K562 (cell line): ENCODE measurements around the gene BCL7C. TPM values are rescaled to one million over a fixed set of nuclear protein-coding genes. Genes with fewer than 3 reads are reported as not detected.

Experiments
- ATAC-seq: fragments of 200-7000 bp; cut with Tn5 transposase; 3 replicates; pipeline ENCODE4 v1.9.1; 2020; ENCODE audit warnings: moderate library complexity
- BruUV-seq: library from RNA; stranded (reverse); fragments of 400-500 nt; replicated peaks from 2 replicates; lab custom pipeline; 2021; lab: Mats Ljungman, UMichigan
- CTCF ChIA-PET: fragments of 300-600 bp; formaldehyde crosslinking; extraction: SDS; loops from one replicate; lab custom pipeline; 2021; ENCODE audit warnings: low intra/inter-chr PET ratio; lab: Yijun Ruan, JAX
- POLR2A ChIA-PET: fragments of 300-600, 350-650 bp; sonication (Branson Sonifier 250); formaldehyde crosslinking; extraction: SDS; loops from one replicate; lab custom pipeline; 2021; ENCODE audit warnings: antibody characterized with exemption, inconsistent platforms; lab: Yijun Ruan, JAX
- DNase-seq, 4 experiments: peaks; one replicate each; pipeline versions ENCODE4 v3.0.0 to v3.0.0-alpha.2; 2011 to 2018; ENCODE audit warnings: low spot score in 3 of 4, mixed read lengths in 3 of 4; ENCODE audit errors: extremely low read depth in 1 of 4
- FAIRE-seq: peaks from 2 replicates; lab custom pipeline; 2011; peaks lifted over from hg19 to GRCh38; lab: Jason Lieb, UNC
- H2AFZ ChIP-seq: 2 replicates; pipeline ENCODE4 v1.6.0; 2011; ENCODE audit warnings: low read depth, low read length, control low read depth, inconsistent platforms
- H3K27ac ChIP-seq: fragments of 200-600 bp; 3 replicates; pipeline ENCODE4 v1.8.0; 2011; ENCODE audit warnings: low read depth, mild to moderate bottlenecking, control low read depth, inconsistent platforms, low read length, moderate library complexity, mixed read lengths; ENCODE audit errors: extremely low read depth
- H3K27me3 ChIP-seq, 2 experiments: fragments of 300-600 bp in 1 of 2; 2 replicates in 1 of 2; 3 replicates in 1 of 2; pipeline versions ENCODE4 v1.6.0 to v1.8.0; 2011; ENCODE audit warnings: inconsistent platforms in 2 of 2, low read length in 2 of 2, mild to moderate bottlenecking in 1 of 2, mixed read lengths in 1 of 2, moderate library complexity in 1 of 2; ENCODE audit not compliant: control insufficient read depth in 2 of 2, insufficient read depth in 2 of 2
- H3K36me3 ChIP-seq: fragments of 300-600 bp; 3 replicates; pipeline ENCODE4 v1.8.0; 2011; ENCODE audit warnings: mild to moderate bottlenecking, low read length, inconsistent platforms; ENCODE audit not compliant: control insufficient read depth, insufficient read depth
- H3K4me1 ChIP-seq, 2 experiments: fragments of 200-600 bp in 1 of 2; replicated peaks in 1 of 2; 2 replicates in 1 of 2; 3 replicates in 1 of 2; pipeline versions ENCODE4 v1.5.1 to v1.8.0; 2011; ENCODE audit warnings: inconsistent platforms in 2 of 2, low read length in 2 of 2, mild to moderate bottlenecking in 1 of 2, mixed read lengths in 1 of 2, moderate library complexity in 1 of 2; ENCODE audit not compliant: control insufficient read depth in 2 of 2, insufficient read depth in 2 of 2
- H3K4me2 ChIP-seq: 2 replicates; pipeline ENCODE4 v1.6.1; 2011; ENCODE audit warnings: low read length, control low read depth, inconsistent platforms, mixed read lengths; ENCODE audit not compliant: insufficient read depth
- H3K4me3 ChIP-seq: fragments of 200-600 bp; sonication (generic), shearing (Covaris generic); 2 replicates; pipeline ENCODE4 v1.5.1; 2016; ENCODE audit warnings: control low read depth, inconsistent platforms
- H3K79me2 ChIP-seq: fragments of 200-600 bp; 3 replicates; pipeline ENCODE4 v1.8.0; 2011; ENCODE audit warnings: low read length, inconsistent platforms; ENCODE audit not compliant: control insufficient read depth, insufficient read depth
- H3K9ac ChIP-seq, 2 experiments: 2 replicates each; pipeline versions ENCODE4 v1.6.0 to v1.6.1; 2011; ENCODE audit warnings: low read depth in 2 of 2, low read length in 2 of 2, control low read depth in 1 of 2, inconsistent platforms in 1 of 2, mild to moderate bottlenecking in 1 of 2, mixed read lengths in 1 of 2; ENCODE audit not compliant: insufficient read depth in 1 of 2
- H3K9me1 ChIP-seq: one replicate; pipeline ENCODE4 v1.6.0; 2011; ENCODE audit warnings: inconsistent platforms, mild to moderate bottlenecking, low read length, moderate library complexity; ENCODE audit not compliant: control insufficient read depth, insufficient read depth
- H3K9me3 ChIP-seq: replicated peaks from 2 replicates; pipeline ENCODE4 v1.5.1; 2011; ENCODE audit warnings: low read depth, low read length, inconsistent platforms; ENCODE audit not compliant: control insufficient read depth, insufficient read depth
- H4K20me1 ChIP-seq: replicated peaks from 2 replicates; pipeline ENCODE4 v1.6.1; 2011; ENCODE audit warnings: low read length, inconsistent platforms, mixed read lengths; ENCODE audit not compliant: control insufficient read depth, insufficient read depth
- CBX1 ChIP-seq: sonication (generic); IDR thresholded peaks from 2 replicates; pipeline ENCODE4 v1.6.1; 2016; ENCODE audit warnings: antibody characterized with exemption, low read depth, mild to moderate bottlenecking
- CHD2 ChIP-seq: IDR thresholded peaks from 2 replicates; pipeline ENCODE4 v1.6.1; 2011; ENCODE audit warnings: low read depth, low read length
- DIDO1 ChIP-seq: fragments of 450-650 bp; IDR thresholded peaks from 2 replicates; pipeline ENCODE4 v1.6.1; 2016; ENCODE audit warnings: low read depth, missing biosample characterization, missing genetic modification characterization
- ETV5 ChIP-seq: sonication (generic); formaldehyde crosslinking; IDR thresholded peaks from 2 replicates; pipeline ENCODE4 v1.4.0; 2020; ENCODE audit warnings: low read depth, mild to moderate bottlenecking, missing genetic modification reagents
- HMBOX1 ChIP-seq: sonication (generic); IDR thresholded peaks from 2 replicates; pipeline ENCODE4 v1.6.1; 2016
- KAT7 ChIP-seq: sonication (generic); formaldehyde crosslinking; IDR thresholded peaks from 2 replicates; pipeline ENCODE4 v1.8.0; 2022; ENCODE audit warnings: missing genetic modification reagents, mild to moderate bottlenecking, borderline replicate concordance
- KDM1A ChIP-seq, 2 experiments: fragments of 450-650 bp; IDR thresholded peaks; 2 replicates each; pipeline ENCODE4 v1.6.1; 2016; ENCODE audit warnings: mild to moderate bottlenecking in 2 of 2
- KLF16 ChIP-seq: IDR thresholded peaks from 2 replicates; pipeline ENCODE4 v1.6.1; 2016; ENCODE audit warnings: antibody characterized with exemption
- KLF6 ChIP-seq: fragments of 250-450 bp; sonication (Bioruptor Pico); IDR thresholded peaks from 2 replicates; pipeline ENCODE4 v1.4.0; 2020; ENCODE audit warnings: mild to moderate bottlenecking, moderate library complexity, borderline replicate concordance
- LEF1 ChIP-seq: fragments of 450-650 bp; IDR thresholded peaks from 2 replicates; pipeline ENCODE4 v1.6.1; 2016; ENCODE audit warnings: mild to moderate bottlenecking
- PHB ChIP-seq: fragments of 250-450 bp; sonication (Bioruptor Pico); IDR thresholded peaks from 2 replicates; pipeline ENCODE4 v1.5.0; 2021
- RBFOX2 ChIP-seq: fragments of 200-400 bp; formaldehyde crosslinking; IDR thresholded peaks from 2 replicates; pipeline ENCODE4 v1.6.1; 2017; ENCODE audit warnings: low read depth, mild to moderate bottlenecking, low read length, moderate library complexity
- RBM15 ChIP-seq: fragments of 200-400 bp; formaldehyde crosslinking; IDR thresholded peaks from 2 replicates; pipeline ENCODE4 v1.6.1; 2018; ENCODE audit warnings: mild to moderate bottlenecking, low read length, moderate library complexity; ENCODE audit not compliant: insufficient read depth
- SREBF1 ChIP-seq: fragments of 150-350 bp; IDR thresholded peaks from 2 replicates; pipeline ENCODE4 v1.6.1; 2014; ENCODE audit warnings: antibody characterized with exemption, low read depth, low read length, borderline replicate concordance
- TCF7L2 ChIP-seq: fragments of 150-350 bp; IDR thresholded peaks from 2 replicates; pipeline ENCODE4 v1.6.1; 2016; ENCODE audit warnings: low read depth, mild to moderate bottlenecking, low read length, moderate library complexity
- THRAP3 ChIP-seq: fragments of 450-650 bp; IDR thresholded peaks from 2 replicates; pipeline ENCODE4 v1.6.1; 2016; ENCODE audit warnings: mild to moderate bottlenecking, inconsistent platforms, borderline replicate concordance
- YY1 ChIP-seq, 3 experiments: IDR thresholded peaks; 2 replicates each; pipeline ENCODE4 v1.6.1; 2011; ENCODE audit warnings: low read length in 2 of 3, mild to moderate bottlenecking in 2 of 3, moderate library complexity in 2 of 3, borderline replicate concordance in 1 of 3, control low read depth in 1 of 3, low read depth in 1 of 3; ENCODE audit not compliant: insufficient read depth in 3 of 3, insufficient replicate concordance in 2 of 3, control insufficient read depth in 1 of 3, insufficient read length in 1 of 3; ENCODE audit errors: extremely low read depth in 1 of 3
- ZFP30 ChIP-seq: fragments of 250-450 bp; sonication (Bioruptor Pico); IDR thresholded peaks from 2 replicates; pipeline ENCODE4 v1.8.0; 2022; ENCODE audit warnings: moderate library complexity, mild to moderate bottlenecking, inconsistent platforms, borderline replicate concordance
- ZNF143 ChIP-seq: sonication (generic); formaldehyde crosslinking; IDR thresholded peaks from 2 replicates; pipeline ENCODE4 v1.9.0; 2022; ENCODE audit warnings: mild to moderate bottlenecking, missing genetic modification reagents
- ZNF561 ChIP-seq: fragments of 450-650 bp; formaldehyde crosslinking; conservative IDR thresholded peaks from 2 replicates; pipeline ENCODE4 v1.4.0; 2020; ENCODE audit warnings: mild to moderate bottlenecking, moderate library complexity
- WGBS: fragments of 100-300 bp; shearing (Covaris generic); methylation state at CpG from one replicate; pipeline ENCODE4 v1.1.6; 2016; ENCODE audit warnings: low coverage, mixed read lengths; ENCODE audit not compliant: insufficient coverage; ENCODE audit errors: missing lambda C conversion rate; 5-methylcytosine and 5-hydroxymethylcytosine counted together
- in situ Hi-C: fragments of 300-500 bp; cut with MboI; formaldehyde crosslinking; loops from 4 replicates; pipeline ENCODE4 v1.15.0; 2018; ENCODE audit warnings: inconsistent platforms, mixed read lengths
- intact Hi-C: fragments of 100-400 bp; cut with micrococcal nuclease; formaldehyde crosslinking; loops from 2 replicates; pipeline ENCODE4 v1.14.2; 2022
- polyA plus RNA-seq, 8 experiments: library from polyadenylated mRNA; depleted of rRNA in 4 of 8; stranded (reverse) in 5 of 8; unstranded in 3 of 8; fragments of >200 nt; fragmentation: Nextera tagmentation in 2 of 8; fragmentation: Illumina TruSeq in 1 of 8; extraction: Ambion mirVana in 2 of 8; extraction: Trizol in 1 of 8; gene quantifications; 2 replicates each; pipeline versions ENCODE4 v1.2.1 to v1.2.3, GENCODE V29; 2011 to 2014; ENCODE audit warnings: inconsistent platforms in 1 of 8, missing spikeins in 1 of 8
- total RNA-seq, 7 experiments: library from RNA; depleted of rRNA in 6 of 7; stranded (reverse); fragments of >200 nt in 6 of 7; fragmentation: Illumina TruSeq in 2 of 7; extraction: Trizol in 2 of 7; gene quantifications; 2 replicates each; pipeline versions ENCODE4 v1.2.1 to v1.2.3, GENCODE V29; 2011 to 2021; ENCODE audit warnings: low replicate concordance in 1 of 7
- TF ChIP-seq, protein P1 (sequence below): sonication (generic); formaldehyde crosslinking; IDR thresholded peaks from 2 replicates; pipeline ENCODE4 v1.8.0; 2022; ENCODE audit warnings: mild to moderate bottlenecking, missing genetic modification reagents

BCL7C gene
- total and polyA plus RNA-seq, 9 of the 15 experiments (the other 6 are each of a cell fraction or from before 2014, with no cell fraction given) = 1.7 to 85.8 (median 19.6) TPM

DNA sequence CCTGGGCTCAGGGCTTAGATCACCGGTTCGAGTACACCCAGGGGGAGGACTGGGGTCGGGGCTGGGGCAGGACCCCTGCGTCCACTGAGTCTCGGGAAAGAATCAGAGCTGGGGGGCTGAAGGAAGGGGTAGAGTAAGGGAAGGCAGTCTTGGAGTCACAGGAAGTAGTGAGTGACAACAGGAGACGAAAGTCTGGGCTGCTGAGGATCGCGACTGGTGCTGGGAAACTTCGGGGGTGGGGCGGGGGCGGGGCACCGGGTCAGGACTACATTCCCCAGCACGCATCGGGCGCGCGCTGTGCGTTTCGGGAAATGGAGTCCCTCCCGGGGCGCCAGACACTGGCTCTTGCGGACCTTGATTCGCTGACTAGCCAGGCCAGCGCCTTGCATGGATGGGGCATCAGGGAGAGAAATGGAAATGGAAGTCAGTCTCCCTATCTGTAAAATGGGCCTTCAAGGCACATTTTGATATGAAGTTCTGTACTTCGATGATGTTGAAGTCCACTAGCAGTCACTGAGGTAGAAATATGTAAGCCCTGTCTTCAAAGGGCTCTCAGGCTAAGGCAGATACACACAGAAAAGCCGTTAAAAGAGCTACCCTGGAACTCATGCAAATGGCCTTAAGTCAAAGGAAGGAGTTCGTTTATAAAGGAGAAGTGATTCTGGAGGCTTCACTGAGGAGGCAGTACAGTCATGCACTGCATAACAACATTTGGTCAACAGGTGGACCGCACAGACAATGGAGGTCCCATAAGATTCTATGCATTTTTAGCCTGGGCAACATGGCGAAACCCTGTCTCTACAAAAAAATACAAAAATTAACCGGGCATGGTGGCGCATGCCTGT is 3.2 kb upstream of the BCL7C start:
- FAIRE-seq = peak; percentile 73
- peak overlapping the region; percentile 86 for H3K4me2 ChIP-seq
- H3K9me1 ChIP-seq = no peaks in the 10 kb centered on the region
- H2AFZ ChIP-seq = peak overlapping the region; percentile 84
- peak overlapping the region; percentile 60 for H3K4me3 ChIP-seq
- WGBS = 15% methylated on average over 17 of the region's 31 CpGs
- H3K9me3 ChIP-seq = no peaks in the 10 kb centered on the region
- ChIA-PET CTCF (interaction anchor here (1.1 kb wide), 1 partner anchor 25 kb away, joined by 3 read pairs; no protein-coding TSS in a partner anchor), POLR2A (interaction anchor here (0.6 to 0.7 kb wide), 4 partner anchors 41 to 519 kb away, joined by 3 to 4 read pairs (median 4); no protein-coding TSS in a partner anchor)
- H3K27me3 ChIP-seq = no peaks in the 10 kb centered on the region
- BruUV-seq = no TSS peak
- peak overlapping the region; percentile 90 for H3K27ac ChIP-seq
- H3K36me3 ChIP-seq = peaks cover 9% of the 10 kb centered on the region; the same call in 2 of the 3 replicates
- peaks cover 22% of the 10 kb centered on the region for H3K79me2 ChIP-seq
- H3K4me1 ChIP-seq = peaks cover 43 to 56% of the 10 kb centered on the region in 2 experiments
- in situ Hi-C loops = no loop called here
- peak; percentile 68 for ATAC-seq
- peak overlapping the region; percentile 90 to 91 for H3K9ac ChIP-seq
- intact Hi-C loops = no loop called here
- no peaks in the 10 kb centered on the region for H4K20me1 ChIP-seq
- peak; percentile 78 to 97 (median 84) for DNase-seq
- TF ChIP-seq RBM15 (no peak), KDM1A (IDR thresholded peaks at IDR 0.05) (peak; percentile 37 to 70; a peak in 2 of 4 replicates), PHB (no peak), SREBF1 (0 out of 2 replicates have a peak, but pooled peaks have one; percentile 25), YY1 (IDR thresholded peaks at IDR 0.05; ENCODE audit: borderline replicate concordance in 1 of 3, control insufficient read depth in 1 of 3, extremely low read depth in 1 of 3, insufficient read depth in 3 of 3, insufficient read length in 1 of 3, insufficient replicate concordance in 2 of 3, low read depth in 1 of 3, low read length in 2 of 3) (peak in 2 of 3 experiments; percentile 57 to 67), ZFP30 (CRISPR knock-in tag) (no peak), CHD2 (no peak), KLF6 (no peak), TCF7L2 (no peak), ZNF561 (CRISPR knock-in tag) (no peak), LEF1 (0 out of 2 replicates have a peak, but pooled peaks have one; percentile 10), RBFOX2 (peak; percentile 41), DIDO1 (tag) (no peak), KAT7 (CRISPR knock-in tag) (no peak), CBX1 (no peak), HMBOX1 (no peak), KLF16 (no peak), ETV5 (CRISPR knock-in tag) (peak; percentile 22; the same call in 1 of the 2 replicates), THRAP3 (no peak), ZNF143 (CRISPR knock-in tag) (peak; percentile 94)
- TF ChIP-seq, protein P1, sequence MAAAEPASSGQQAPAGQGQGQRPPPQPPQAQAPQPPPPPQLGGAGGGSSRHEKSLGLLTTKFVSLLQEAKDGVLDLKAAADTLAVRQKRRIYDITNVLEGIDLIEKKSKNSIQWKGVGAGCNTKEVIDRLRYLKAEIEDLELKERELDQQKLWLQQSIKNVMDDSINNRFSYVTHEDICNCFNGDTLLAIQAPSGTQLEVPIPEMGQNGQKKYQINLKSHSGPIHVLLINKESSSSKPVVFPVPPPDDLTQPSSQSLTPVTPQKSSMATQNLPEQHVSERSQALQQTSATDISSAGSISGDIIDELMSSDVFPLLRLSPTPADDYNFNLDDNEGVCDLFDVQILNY (CRISPR knock-in tag) = no peak
